ENCODE data around the gene COX15.

The COX15 gene

GRCh38 chr10:99732033-99732842 lies at the start of gene COX15, which contains the start of gene CUTC:
Gene COX15, minus strand, starts transcription at chr10:99732127. Its CDS starts 78 bp downstream, at chr10:99732049.
Gene CUTC, plus strand, starts transcription at chr10:99732234. Its CDS starts 115 bp downstream, at chr10:99732349.
- peaks cover 0 to 29% (median 19%) of the 10 kb centered on the region in 4 donors for H3K4me1 ChIP-seq
- H3K4me3 ChIP-seq: peak within 1 kb of the TSS; percentile 91 to 92
- peak; percentile 95 to 99 for DNase-seq
- peak within 1 kb of the TSS; percentile 92 to 95 for H3K27ac ChIP-seq
- no peaks in the 10 kb centered on the region for H3K27me3 ChIP-seq
- peaks cover 11 to 25% (median 19%) of the 10 kb centered on the region in 3 donors for H3K36me3 ChIP-seq
- TF ChIP-seq, protein P1, sequence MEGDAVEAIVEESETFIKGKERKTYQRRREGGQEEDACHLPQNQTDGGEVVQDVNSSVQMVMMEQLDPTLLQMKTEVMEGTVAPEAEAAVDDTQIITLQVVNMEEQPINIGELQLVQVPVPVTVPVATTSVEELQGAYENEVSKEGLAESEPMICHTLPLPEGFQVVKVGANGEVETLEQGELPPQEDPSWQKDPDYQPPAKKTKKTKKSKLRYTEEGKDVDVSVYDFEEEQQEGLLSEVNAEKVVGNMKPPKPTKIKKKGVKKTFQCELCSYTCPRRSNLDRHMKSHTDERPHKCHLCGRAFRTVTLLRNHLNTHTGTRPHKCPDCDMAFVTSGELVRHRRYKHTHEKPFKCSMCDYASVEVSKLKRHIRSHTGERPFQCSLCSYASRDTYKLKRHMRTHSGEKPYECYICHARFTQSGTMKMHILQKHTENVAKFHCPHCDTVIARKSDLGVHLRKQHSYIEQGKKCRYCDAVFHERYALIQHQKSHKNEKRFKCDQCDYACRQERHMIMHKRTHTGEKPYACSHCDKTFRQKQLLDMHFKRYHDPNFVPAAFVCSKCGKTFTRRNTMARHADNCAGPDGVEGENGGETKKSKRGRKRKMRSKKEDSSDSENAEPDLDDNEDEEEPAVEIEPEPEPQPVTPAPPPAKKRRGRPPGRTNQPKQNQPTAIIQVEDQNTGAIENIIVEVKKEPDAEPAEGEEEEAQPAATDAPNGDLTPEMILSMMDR (IDR thresholded peaks at IDR 0.05): peak; percentile 7 to 45
- no peaks in the 10 kb centered on the region for H3K9me3 ChIP-seq
- intact Hi-C loops (cut with DNase I; ENCODE audit: low total_unique reads): loop anchor here (5.0 kb wide), 1 partner anchor 110 kb away; the partner anchor contains the start of gene SLC25A28

- TF ChIP-seq, protein P1 (IDR thresholded peaks at IDR 0.05): no peak
- Histone ChIP-seq H3K36me3 (no peaks in the 10 kb centered on the region), H3K9me3 (no peaks in the 10 kb centered on the region), H3K27me3 (no peaks in the 10 kb centered on the region), H3K27ac (no peak overlapping the region), H3K4me3 (no peak overlapping the region), H3K4me1 (peaks cover 0 to 5% (median 2%) of the 10 kb centered on the region in 4 donors)
- intact Hi-C loops (cut with DNase I; ENCODE audit: low total_unique reads): no loop called here
- DNase-seq: no peak
Observed at GRCh38 chr10:99779335-99779734, 47.4 kb upstream of the COX15 start.

DNA sequence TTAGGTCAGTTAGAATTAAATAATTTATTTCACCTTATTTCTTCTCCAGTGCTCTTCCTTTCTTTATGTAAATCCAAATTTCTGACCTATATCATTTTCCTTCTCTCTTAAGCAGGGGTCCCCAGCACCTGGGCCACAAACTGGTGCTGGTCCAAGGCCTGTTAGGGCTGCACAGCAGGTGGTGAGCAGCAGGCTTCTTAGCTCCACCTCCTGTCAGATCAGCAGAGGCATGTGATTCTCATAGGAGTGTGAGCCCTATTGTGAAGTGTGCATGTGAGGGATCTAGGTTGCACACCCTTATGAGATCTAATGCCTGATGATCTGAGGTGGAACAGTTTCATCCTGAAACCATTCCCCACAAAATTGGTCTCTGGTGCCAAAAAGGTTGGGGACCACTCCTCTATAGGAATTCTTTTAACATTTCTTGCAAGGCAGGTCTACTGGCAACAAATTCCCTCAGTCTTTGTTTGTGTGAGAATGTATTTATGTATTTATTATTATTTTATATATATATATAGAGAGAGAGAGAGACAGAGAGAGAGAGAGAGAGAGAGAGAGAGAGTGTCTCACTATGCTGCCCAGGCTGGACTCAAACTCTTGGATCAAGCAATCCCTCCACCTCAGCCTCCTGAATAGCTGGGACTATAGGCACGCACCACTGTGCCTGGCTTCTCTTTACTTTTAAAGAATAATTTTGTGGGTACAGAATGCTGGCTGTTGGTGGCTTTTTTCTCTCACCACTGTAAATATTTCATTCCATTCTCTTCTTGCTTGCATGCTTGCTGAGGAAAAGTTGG lies 46.2 kb upstream of the COX15 start:
- Histone ChIP-seq H3K36me3 (no peaks in the 10 kb centered on the region), H3K9me3 (no peaks in the 10 kb centered on the region), H3K27ac (no peak overlapping the region), H3K4me1 (no peaks in the 10 kb centered on the region), H3K4me3 (no peak overlapping the region), H3K27me3 (no peaks in the 10 kb centered on the region)
- TF ChIP-seq, protein P1 (IDR thresholded peaks at IDR 0.05): no peak
- no peak for DNase-seq
- intact Hi-C loops (cut with DNase I; ENCODE audit: low total_unique reads): no loop called here

DNA sequence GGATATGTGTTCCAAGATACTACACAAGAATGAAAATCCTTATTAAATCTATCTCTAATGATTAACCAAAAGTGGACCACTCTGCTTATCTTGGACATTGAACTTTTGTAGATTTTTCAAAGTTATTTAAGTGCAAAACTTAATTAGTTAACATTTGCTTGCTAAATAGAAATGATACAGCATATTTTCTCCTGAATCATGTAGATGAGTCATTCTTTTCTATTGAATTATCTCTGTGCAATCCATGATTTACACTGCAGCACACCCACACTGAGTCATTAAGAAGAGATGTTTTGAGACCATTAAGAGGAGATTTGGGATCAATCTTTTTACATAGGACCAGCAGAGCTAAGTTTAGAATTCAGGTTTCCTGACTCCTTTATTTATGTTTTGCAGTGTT lies 43.9 kb upstream of the COX15 start:
- DNase-seq: no peak
- Histone ChIP-seq H3K4me1 (no peaks in the 10 kb centered on the region), H3K27me3 (no peaks in the 10 kb centered on the region), H3K9me3 (no peaks in the 10 kb centered on the region), H3K4me3 (no peak overlapping the region), H3K27ac (no peak overlapping the region), H3K36me3 (no peaks in the 10 kb centered on the region)
- intact Hi-C loops (cut with DNase I; ENCODE audit: low total_unique reads): no loop called here
- TF ChIP-seq, protein P1 (IDR thresholded peaks at IDR 0.05): no peak

GRCh38 chr10:99770408-99771045 lies 38.6 kb upstream of the COX15 start:
- H3K27me3 ChIP-seq: no peaks in the 10 kb centered on the region
- intact Hi-C loops (cut with DNase I; ENCODE audit: low total_unique reads): no loop called here
- no peaks in the 10 kb centered on the region for H3K36me3 ChIP-seq
- TF ChIP-seq, protein P1 (IDR thresholded peaks at IDR 0.05): no peak
- no peak for DNase-seq
- H3K4me1 ChIP-seq: no peaks in the 10 kb centered on the region
- no peak overlapping the region for H3K4me3 ChIP-seq
- H3K27ac ChIP-seq: no peak overlapping the region
- H3K9me3 ChIP-seq: no peaks in the 10 kb centered on the region
